GM03348 (cell line): ENCODE measurements around the gene PPP5C.

Experiments
- DNase-seq: peaks from one replicate; pipeline ENCODE4 v3.0.0; 2012; ENCODE audit warnings: low spot score

The PPP5C gene

GRCh38 chr19:46337487-46337886 lies 9.4 kb upstream of the PPP5C start:
- DNase-seq, result no peak

- DNase-seq, result no peak
Observed at GRCh38 chr19:46339446-46339845, 7.4 kb upstream of the PPP5C start.

DNA sequence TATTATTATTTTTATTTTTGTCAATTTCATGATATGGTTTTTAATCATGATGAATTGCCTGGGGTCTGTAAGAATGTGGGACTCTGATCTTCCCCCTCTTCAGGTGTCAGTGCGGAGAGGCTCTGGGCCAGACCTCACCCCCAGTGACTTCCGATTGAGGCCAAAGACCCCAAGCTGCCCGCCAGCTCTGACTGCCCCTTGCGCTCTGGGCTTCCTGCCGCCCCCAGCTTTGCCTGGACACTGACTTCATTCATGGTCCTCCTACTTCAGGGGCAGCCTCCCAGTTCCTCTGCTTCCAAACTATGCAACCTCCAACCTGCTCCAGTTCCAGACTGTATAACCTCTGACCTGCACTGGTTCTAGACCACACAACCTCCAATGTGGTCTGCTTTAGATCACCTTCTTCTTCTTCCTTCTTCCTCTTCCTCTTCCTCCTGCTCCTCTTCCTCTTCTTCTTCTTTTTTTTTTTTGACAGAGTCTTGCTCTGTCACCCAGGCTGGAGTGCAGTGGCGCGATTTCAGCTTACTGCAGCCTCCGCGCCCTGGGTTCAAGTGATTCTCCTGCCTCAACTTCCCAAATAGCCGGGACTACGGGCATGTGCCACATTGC lies 6.7 kb upstream of the PPP5C start:
- no peak for DNase-seq

DNA sequence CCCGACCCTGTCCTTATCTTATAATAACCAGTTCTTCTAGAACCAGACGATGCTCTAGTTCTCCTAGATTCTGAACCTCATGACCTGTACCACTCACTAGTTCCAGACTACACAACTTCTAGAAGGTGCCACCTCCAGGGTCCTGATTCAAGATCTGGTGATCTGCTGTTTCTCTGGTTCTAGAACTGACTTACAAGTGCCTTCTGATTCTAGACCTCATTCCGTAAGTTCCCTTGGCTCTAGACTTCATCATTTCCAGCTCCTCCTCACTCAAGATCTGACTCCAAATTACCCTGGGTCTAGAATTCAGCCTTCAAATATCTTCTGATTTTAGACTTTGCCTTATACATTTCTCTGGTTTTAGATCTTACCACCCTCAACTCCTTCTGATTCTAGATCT lies 5.0 kb upstream of the PPP5C start:
- no peak for DNase-seq

DNA sequence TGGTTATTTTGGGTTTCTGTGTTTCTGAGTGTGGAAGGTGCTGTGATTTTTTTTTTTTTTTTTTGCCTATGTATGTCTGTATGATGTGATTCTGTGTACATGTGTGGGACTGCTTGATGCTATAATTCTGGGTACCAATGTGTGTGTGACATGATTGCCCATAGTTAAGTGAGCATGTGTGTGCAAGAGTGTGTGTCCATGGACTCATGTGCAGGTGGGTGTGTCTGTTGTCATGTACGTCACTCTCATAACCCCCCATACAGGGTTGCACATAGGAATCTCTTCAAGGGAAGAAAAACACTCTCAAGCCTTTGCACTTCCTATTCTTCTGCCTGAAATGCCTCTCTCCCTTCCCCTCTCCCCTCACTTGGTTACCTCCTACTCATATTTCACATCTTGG lies 2.5 kb upstream of the PPP5C start:
- DNase-seq, result no peak

DNA sequence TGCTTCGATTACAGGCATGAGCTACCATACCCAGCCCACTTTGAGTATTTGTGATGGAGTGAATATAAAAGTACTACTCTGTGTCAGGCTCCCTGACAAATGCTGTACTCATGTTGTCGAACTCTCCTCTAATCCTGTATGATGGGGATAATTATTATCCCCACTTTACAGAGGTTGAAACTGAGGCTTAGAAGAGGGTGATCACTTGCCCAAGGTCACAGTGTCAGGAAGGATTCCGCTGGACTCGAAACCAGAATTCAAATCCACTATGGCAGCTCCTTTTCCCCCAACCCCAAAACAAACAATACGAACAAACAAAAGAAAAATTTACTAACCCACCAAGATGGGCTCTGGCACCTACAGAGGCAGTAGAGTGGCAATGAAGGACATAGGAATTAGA lies 1.7 kb upstream of the PPP5C start:
- no peak for DNase-seq

- no peak for DNase-seq
Observed at GRCh38 chr19:46347572-46347883, 641 bp downstream of the PPP5C start.

GRCh38 chr19:46347985-46348384 lies 1.1 kb downstream of the PPP5C start:
- no peak for DNase-seq

GRCh38 chr19:46349311-46349993 lies 2.6 kb downstream of the PPP5C start:
- DNase-seq, result no peak

DNA sequence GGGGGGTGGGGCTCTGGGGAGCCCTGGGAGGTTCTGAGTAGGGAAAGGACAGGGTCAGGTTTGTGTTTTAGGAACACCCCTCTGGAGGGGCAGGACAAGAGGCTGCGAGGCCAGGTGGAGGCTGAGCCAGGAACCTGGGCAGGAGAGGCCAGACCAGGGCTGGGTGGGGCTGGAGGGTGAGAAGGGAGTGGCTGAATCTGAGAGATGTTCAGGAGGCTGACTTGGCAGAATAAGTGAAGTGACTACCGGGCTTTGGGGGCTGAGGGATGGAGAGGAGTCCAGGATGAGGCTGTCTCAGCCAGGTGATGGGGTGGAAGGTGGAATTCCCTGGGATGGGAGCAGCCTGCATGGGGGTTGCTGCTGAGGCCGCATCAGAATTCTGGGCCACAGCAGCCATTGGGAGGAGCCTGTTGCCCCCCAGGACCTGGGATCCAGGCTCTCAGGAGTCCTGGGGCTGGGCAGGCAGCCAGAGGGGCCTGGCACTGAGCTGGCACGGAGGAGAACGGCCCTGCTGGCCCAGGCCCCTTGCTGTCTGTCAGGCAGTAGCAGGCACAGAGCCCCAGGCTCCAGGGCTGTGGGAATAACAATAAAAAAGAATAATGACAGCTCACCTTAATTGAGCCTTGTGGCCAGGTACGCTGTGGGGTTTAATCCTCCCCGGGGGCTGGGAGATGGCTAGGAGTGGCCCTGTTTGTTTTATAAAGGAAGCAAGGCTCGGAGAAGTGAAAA lies 3.3 kb downstream of the PPP5C start:
- DNase-seq, result no peak

DNA sequence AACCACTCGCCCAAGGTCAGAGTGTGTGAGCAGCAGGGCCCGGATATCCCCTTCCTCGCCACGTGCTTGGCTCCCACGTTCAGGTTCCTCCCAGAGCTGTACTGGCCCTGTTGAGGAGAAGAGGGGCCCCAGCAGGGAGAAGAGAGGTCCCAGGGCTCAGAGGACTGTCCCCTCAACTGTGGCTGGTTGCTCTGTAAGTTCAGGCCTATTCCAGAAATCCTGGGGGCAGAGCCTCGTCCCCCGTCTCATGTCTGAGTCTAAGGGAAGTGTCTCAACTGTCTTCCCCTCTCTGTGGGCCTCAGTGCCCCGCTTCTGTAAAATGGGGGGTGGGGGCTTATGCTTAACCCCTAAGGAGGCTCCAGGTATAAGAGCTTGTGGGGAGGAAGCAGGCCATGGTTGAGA lies 3.9 kb downstream of the PPP5C start:
- no peak for DNase-seq

DNA sequence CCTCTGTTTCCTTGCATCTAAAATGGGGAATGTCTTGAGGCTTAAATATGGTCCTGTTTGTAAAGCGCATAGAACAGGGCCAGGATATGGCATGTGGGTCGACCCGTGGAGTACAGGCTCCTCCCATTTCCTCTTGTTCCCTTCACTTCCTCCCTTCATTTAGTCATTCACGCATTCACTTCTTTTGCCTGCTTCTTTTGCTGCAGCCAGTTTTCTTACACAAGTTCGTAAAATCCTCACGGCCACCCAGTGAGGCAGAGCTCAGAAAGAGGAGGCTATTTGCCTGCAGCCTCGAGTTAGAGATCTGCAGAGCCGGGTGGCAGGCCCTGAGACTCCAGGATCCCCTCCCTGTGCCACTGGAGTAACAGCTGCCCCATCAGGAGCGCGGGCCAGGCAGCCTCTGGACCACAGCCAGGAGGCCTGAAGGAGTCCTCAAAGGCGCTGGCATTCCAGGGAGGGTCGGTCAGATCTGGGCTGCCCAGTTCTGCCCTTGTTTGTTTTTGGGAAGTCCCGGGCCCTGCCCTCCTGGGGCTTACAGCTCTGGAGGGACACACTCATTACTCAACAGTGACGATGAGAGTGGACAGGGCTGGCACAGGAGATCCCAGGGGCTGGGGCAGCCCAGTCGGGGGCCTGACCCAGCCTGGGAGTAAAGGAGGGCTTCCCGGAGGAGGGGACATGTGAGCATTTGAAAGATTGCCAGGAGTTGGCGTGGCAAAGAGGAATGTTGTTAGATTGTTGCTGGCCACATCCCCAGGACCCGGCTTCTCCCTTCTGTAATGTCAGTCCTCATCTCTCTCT lies 4.6 kb downstream of the PPP5C start:
- DNase-seq, result peak; percentile 62

DNA sequence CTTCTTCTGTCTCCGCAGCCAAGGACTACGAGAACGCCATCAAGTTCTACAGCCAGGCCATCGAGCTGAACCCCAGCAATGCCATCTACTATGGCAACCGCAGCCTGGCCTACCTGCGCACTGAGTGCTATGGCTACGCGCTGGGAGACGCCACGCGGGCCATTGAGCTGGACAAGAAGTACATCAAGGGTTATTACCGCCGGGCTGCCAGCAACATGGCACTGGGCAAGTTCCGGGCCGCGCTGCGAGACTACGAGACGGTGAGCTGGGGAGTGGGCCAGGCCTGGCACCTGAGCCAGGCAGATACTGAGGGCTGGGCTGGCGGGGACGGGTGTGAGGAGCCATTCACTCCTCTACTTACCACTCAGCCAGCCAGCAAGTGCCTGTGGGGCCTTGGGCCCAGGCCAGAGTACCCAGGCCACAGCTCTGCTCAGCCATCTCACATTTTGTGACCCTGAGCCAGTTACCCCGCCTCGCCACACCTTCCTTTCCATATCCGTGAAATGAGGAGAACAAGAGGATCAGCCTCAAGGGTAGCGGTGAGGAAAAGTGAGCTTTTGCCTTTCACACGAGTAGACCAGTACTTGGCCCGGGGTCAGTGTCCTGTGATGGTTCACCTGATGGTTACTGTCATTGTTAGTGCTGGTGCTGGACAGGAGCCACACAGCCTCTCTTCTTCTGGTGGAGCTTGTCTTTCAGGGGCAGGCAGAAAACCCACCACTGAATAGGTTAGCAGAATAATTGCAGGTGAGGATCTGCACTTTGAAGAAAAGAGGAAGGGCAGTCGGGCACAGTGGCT lies 7.0 kb downstream of the PPP5C start:
- no peak for DNase-seq

- no peak for DNase-seq
Observed at GRCh38 chr19:46355234-46356148, 8.6 kb downstream of the PPP5C start.

GRCh38 chr19:46356149-46357055 lies 9.5 kb downstream of the PPP5C start:
- DNase-seq, result no peak

GRCh38 chr19:46357846-46358583 lies 11.1 kb downstream of the PPP5C start:
- DNase-seq, result peak; percentile 40

GRCh38 chr19:46361915-46362314 lies 15.0 kb downstream of the PPP5C start:
- no peak for DNase-seq

DNA sequence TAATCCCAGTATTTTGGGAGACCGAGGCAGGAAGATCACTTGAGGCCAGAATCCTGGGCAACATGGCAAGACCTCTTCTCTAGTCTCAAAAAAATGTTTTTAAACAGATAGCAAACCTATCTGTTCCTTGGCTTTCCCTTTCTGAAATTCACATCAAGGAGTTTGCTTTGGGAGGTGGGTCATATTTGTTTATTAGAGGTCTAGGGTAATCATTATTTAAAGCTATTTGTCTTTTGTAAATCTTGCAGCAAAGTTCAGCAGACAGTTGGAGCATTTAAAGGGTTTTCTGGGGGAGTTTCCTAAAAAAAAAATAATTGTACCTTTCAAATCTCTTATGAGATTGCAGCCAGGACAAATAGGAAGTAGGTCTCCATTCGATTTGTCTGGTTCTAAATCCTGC lies 17.5 kb downstream of the PPP5C start:
- DNase-seq, result no peak

GRCh38 chr19:46365561-46365960 lies 18.7 kb downstream of the PPP5C start:
- DNase-seq, result no peak
